ENCODE data around the gene HES2. TPM values are rescaled to one million over a fixed set of nuclear protein-coding genes. Genes with fewer than 3 reads are reported as not detected.

HES2 gene
- total and polyA plus RNA-seq, 4 donors = 0.26 to 5.0 (median 2.7) TPM

GRCh38 chr1:6425658-6426057, 5.9 kb upstream of the HES2 start:
- 75 to 80% methylated on average over 6 of the region's 6 CpGs for WGBS, 2 donors
- Histone ChIP-seq H3K36me3 (ENCODE audit: control insufficient read depth in 4 of 4, insufficient read depth in 4 of 4, low read length in 4 of 4) (no peaks in the 10 kb centered on the region), H3K4me1 (ENCODE audit: control insufficient read depth in 5 of 5, insufficient read depth in 5 of 5, low read length in 5 of 5) (peaks cover 0 to 18% (median 0%) of the 10 kb centered on the region in 5 donors), H3K9ac (ENCODE audit: insufficient read depth in 1 of 2, low read length in 2 of 2) (no peak overlapping the region), H3K4me3 (no peak overlapping the region), H3K27ac (ENCODE audit: low read depth in 1 of 2, low read length in 1 of 2) (no peak overlapping the region), H3K27me3 (ENCODE audit: control insufficient read depth in 3 of 3, insufficient read depth in 3 of 3, low read length in 2 of 3) (peaks cover 10 to 64% (median 41%) of the 10 kb centered on the region in 3 donors), H3K9me3 (ENCODE audit: control insufficient read depth in 4 of 4, insufficient read depth in 3 of 4, low read length in 3 of 4) (peaks cover 0 to 3% (median 0%) of the 10 kb centered on the region in 4 donors)
- DNase-seq = no peak
- no peak for TF ChIP-seq CTCF (IDR thresholded peaks at IDR 0.05; ENCODE audit: control extremely low read depth, extremely low read depth)
- ATAC-seq (ENCODE audit: insufficient read depth, low FRiP score) = no peak

- Histone ChIP-seq H3K9ac (ENCODE audit: insufficient read depth in 1 of 2, low read length in 2 of 2) (no peak within 1 kb of the TSS), H3K27ac (ENCODE audit: low read depth in 1 of 2, low read length in 1 of 2) (no peak within 1 kb of the TSS), H3K27me3 (ENCODE audit: control insufficient read depth in 3 of 3, insufficient read depth in 3 of 3, low read length in 2 of 3) (peaks cover 13 to 65% (median 46%) of the 10 kb centered on the region in 3 donors), H3K4me3 (no peak within 1 kb of the TSS), H3K9me3 (ENCODE audit: control insufficient read depth in 4 of 4, insufficient read depth in 3 of 4, low read length in 3 of 4) (peaks cover 0 to 3% (median 0%) of the 10 kb centered on the region in 4 donors), H3K36me3 (ENCODE audit: control insufficient read depth in 4 of 4, insufficient read depth in 4 of 4, low read length in 4 of 4) (no peaks in the 10 kb centered on the region), H3K4me1 (ENCODE audit: control insufficient read depth in 5 of 5, insufficient read depth in 5 of 5, low read length in 5 of 5) (peaks cover 0 to 21% (median 6%) of the 10 kb centered on the region in 5 donors)
- DNase-seq (no peak), ATAC-seq (ENCODE audit: insufficient read depth, low FRiP score) (no peak)
- no peak for TF ChIP-seq CTCF (IDR thresholded peaks at IDR 0.05; ENCODE audit: control extremely low read depth, extremely low read depth)
- 5 to 7% methylated on average over 73 to 99 of the region's 99 CpGs for WGBS, 2 donors
Observed at GRCh38 chr1:6424619-6425593, 5.2 kb upstream of the HES2 start, which contains the start of gene ESPN. ESPN (plus strand) TSS chr1:6424776; CDS start chr1:6424956, 180 bp downstream.

- Histone ChIP-seq H3K27me3 (ENCODE audit: control insufficient read depth in 3 of 3, insufficient read depth in 3 of 3, low read length in 2 of 3) (peaks cover 13 to 62% (median 46%) of the 10 kb centered on the region in 3 donors), H3K9ac (ENCODE audit: insufficient read depth in 1 of 2, low read length in 2 of 2) (no peak overlapping the region), H3K9me3 (ENCODE audit: control insufficient read depth in 4 of 4, insufficient read depth in 3 of 4, low read length in 3 of 4) (peaks cover 0 to 3% (median 0%) of the 10 kb centered on the region in 4 donors), H3K4me3 (no peak overlapping the region), H3K4me1 (ENCODE audit: control insufficient read depth in 5 of 5, insufficient read depth in 5 of 5, low read length in 5 of 5) (peaks cover 0 to 21% (median 7%) of the 10 kb centered on the region in 5 donors), H3K36me3 (ENCODE audit: control insufficient read depth in 4 of 4, insufficient read depth in 4 of 4, low read length in 4 of 4) (no peaks in the 10 kb centered on the region), H3K27ac (ENCODE audit: low read depth in 1 of 2, low read length in 1 of 2) (no peak overlapping the region)
- no peak for ATAC-seq (ENCODE audit: insufficient read depth, low FRiP score)
- DNase-seq = no peak
- TF ChIP-seq CTCF (IDR thresholded peaks at IDR 0.05; ENCODE audit: control extremely low read depth, extremely low read depth) = no peak
- 7 to 13% methylated on average over 35 of the region's 35 CpGs for WGBS, 2 donors
Observed at GRCh38 chr1:6424000-6424565, 4.4 kb upstream of the HES2 start.

Data from lung (tissue), 12 donors.